Smooth muscle cell (in vitro differentiated cells): ENCODE results near the gene MTCH1. TPM values are rescaled to one million over a fixed set of nuclear protein-coding genes. Genes with fewer than 3 reads are reported as not detected.
"Not testable (repeated sequence)": the region's sequence is repeated elsewhere in the genome, so short reads cannot be mapped to it uniquely, and the experiment has no call there.

ENCODE experiments used
- DNase-seq: peaks from one replicate; lab custom pipeline; 2025; ENCODE audit not compliant: unreplicated experiment; lab: John Stamatoyannopoulos, UW
- H2AFZ ChIP-seq: fragments of 200-600 bp; sonication (generic); 2 replicates; pipeline ENCODE4 v1.6.0; 2016; ENCODE audit warnings: antibody characterized with exemption, low read depth, mild to moderate bottlenecking
- H3F3A ChIP-seq: fragments of 200-600 bp; sonication (generic); 2 replicates; pipeline ENCODE4 v1.6.0; 2017; ENCODE audit warnings: antibody characterized with exemption, low read depth
- H3K27ac ChIP-seq: fragments of 200-600 bp; sonication (generic); 2 replicates; pipeline ENCODE4 v1.5.1; 2016; ENCODE audit warnings: low read depth, mild to moderate bottlenecking
- H3K27me3 ChIP-seq: fragments of 200-600 bp; sonication (generic); 2 replicates; pipeline ENCODE4 v1.6.1; 2016; ENCODE audit warnings: low read depth, mild to moderate bottlenecking
- H3K36me3 ChIP-seq: fragments of 200-600 bp; sonication (generic); 2 replicates; pipeline ENCODE4 v1.5.1; 2016; ENCODE audit warnings: low read depth
- H3K4me1 ChIP-seq: fragments of 200-600 bp; sonication (generic); 2 replicates; pipeline ENCODE4 v1.5.1; 2016; ENCODE audit warnings: low read depth
- H3K4me2 ChIP-seq: fragments of 200-600 bp; sonication (generic); 2 replicates; pipeline ENCODE4 v1.6.0; 2016; ENCODE audit warnings: mild to moderate bottlenecking
- H3K4me3 ChIP-seq: fragments of 200-600 bp; sonication (generic); 2 replicates; pipeline ENCODE4 v1.5.1; 2016; ENCODE audit warnings: mild to moderate bottlenecking
- H3K79me2 ChIP-seq: fragments of 200-600 bp; sonication (generic); 2 replicates; pipeline ENCODE4 v1.6.0; 2016; ENCODE audit warnings: low read depth, mild to moderate bottlenecking
- H3K9ac ChIP-seq: fragments of 200-600 bp; sonication (generic); 2 replicates; pipeline ENCODE4 v1.6.0; 2016; ENCODE audit warnings: low read depth
- H3K9me3 ChIP-seq: fragments of 200-600 bp; sonication (generic); replicated peaks from 2 replicates; pipeline ENCODE4 v1.5.1; 2016; ENCODE audit warnings: low read depth
- H4K20me1 ChIP-seq: fragments of 200-600 bp; sonication (generic); 2 replicates; pipeline ENCODE4 v1.6.0; 2016; ENCODE audit warnings: low read depth
- WGBS: methylation state at CpG from one replicate; pipeline ENCODE4 v1.1.7; 2016; ENCODE audit warnings: low lambda C conversion rate; 5-methylcytosine and 5-hydroxymethylcytosine counted together
- polyA plus RNA-seq: library from polyadenylated mRNA; unstranded; fragments of >200 nt; fragmentation: Nextera tagmentation; extraction: Ambion mirVana; gene quantifications from 2 replicates; pipeline ENCODE4 v1.2.1, GENCODE V29; 2016
- total RNA-seq: library from RNA; depleted of rRNA; stranded (reverse); fragments of >200 nt; gene quantifications from 2 replicates; pipeline ENCODE4 v1.2.3, GENCODE V29; 2014
- TF ChIP-seq, protein P1 (sequence below): fragments of 200-600 bp; sonication (generic); IDR thresholded peaks from 2 replicates; pipeline ENCODE4 v1.5.1; 2017; ENCODE audit warnings: borderline replicate concordance, mild to moderate bottlenecking, antibody characterized with exemption; ENCODE audit not compliant: insufficient read depth, poor library complexity, severe bottlenecking

Gene MTCH1
- total and polyA plus RNA-seq, 2 experiments from 2014 or later: 200 to 517 TPM

- H3K4me3 ChIP-seq: no peak overlapping the region
- no peaks in the 10 kb centered on the region for H3K79me2 ChIP-seq
- no peaks in the 10 kb centered on the region for H3F3A ChIP-seq
- H3K27me3 ChIP-seq: peaks cover 5% of the 10 kb centered on the region
- H2AFZ ChIP-seq: no peak overlapping the region
- peaks cover 3% of the 10 kb centered on the region for H3K4me1 ChIP-seq
- H3K36me3 ChIP-seq: no peaks in the 10 kb centered on the region
- no peak overlapping the region for H3K4me2 ChIP-seq
- no peaks in the 10 kb centered on the region for H4K20me1 ChIP-seq
- no peak overlapping the region for H3K27ac ChIP-seq
- H3K9me3 ChIP-seq: no peaks in the 10 kb centered on the region
- 82% methylated on average over 12 of the region's 12 CpGs for WGBS
- TF ChIP-seq, protein P1, sequence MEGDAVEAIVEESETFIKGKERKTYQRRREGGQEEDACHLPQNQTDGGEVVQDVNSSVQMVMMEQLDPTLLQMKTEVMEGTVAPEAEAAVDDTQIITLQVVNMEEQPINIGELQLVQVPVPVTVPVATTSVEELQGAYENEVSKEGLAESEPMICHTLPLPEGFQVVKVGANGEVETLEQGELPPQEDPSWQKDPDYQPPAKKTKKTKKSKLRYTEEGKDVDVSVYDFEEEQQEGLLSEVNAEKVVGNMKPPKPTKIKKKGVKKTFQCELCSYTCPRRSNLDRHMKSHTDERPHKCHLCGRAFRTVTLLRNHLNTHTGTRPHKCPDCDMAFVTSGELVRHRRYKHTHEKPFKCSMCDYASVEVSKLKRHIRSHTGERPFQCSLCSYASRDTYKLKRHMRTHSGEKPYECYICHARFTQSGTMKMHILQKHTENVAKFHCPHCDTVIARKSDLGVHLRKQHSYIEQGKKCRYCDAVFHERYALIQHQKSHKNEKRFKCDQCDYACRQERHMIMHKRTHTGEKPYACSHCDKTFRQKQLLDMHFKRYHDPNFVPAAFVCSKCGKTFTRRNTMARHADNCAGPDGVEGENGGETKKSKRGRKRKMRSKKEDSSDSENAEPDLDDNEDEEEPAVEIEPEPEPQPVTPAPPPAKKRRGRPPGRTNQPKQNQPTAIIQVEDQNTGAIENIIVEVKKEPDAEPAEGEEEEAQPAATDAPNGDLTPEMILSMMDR: no peak
- H3K9ac ChIP-seq: no peak overlapping the region
- no peak for DNase-seq
Observed at GRCh38 chr6:36947570-36948351, 38.2 kb downstream of the MTCH1 start.

DNA sequence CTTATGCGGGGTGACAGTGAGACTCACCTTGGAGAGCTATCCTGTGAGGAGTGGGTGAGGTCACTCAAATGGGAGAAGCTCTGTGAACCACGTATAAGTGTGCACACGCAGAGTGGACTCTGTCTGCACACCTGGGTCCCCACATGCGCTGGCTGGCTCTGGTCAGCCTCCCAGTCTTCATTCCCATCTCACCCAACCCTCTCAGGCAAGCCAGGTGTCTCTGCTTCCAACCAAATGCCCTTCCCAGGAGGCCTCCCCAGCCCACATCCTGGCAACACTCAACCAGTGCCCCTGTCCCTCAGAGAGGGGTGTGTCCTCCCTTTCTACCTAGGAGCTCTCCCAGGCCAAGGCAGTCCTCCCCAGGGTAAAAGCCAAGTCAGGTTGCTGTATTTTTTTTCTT lies 39.5 kb downstream of the MTCH1 start:
- WGBS: 100% methylated on average over 4 of the region's 4 CpGs

GRCh38 chr6:36945301-36945700 lies 40.7 kb downstream of the MTCH1 start:
- Histone ChIP-seq H2AFZ (no peak overlapping the region), H3K4me1 (peaks cover 3% of the 10 kb centered on the region), H3K4me3 (no peak overlapping the region), H3K4me2 (no peak overlapping the region), H3K27ac (no peak overlapping the region), H4K20me1 (no peaks in the 10 kb centered on the region), H3K36me3 (no peaks in the 10 kb centered on the region), H3K79me2 (no peaks in the 10 kb centered on the region), H3K9ac (no peak overlapping the region), H3K9me3 (no peaks in the 10 kb centered on the region), H3K27me3 (peaks cover 5% of the 10 kb centered on the region), H3F3A (no peaks in the 10 kb centered on the region)
- WGBS: 88% methylated on average over 4 of the region's 4 CpGs
- DNase-seq: no peak
- TF ChIP-seq, protein P1: no peak

More for the DNA sequence above, 39.5 kb downstream of the MTCH1 start:
- H3K27ac ChIP-seq: no peak overlapping the region
- no peaks in the 10 kb centered on the region for H4K20me1 ChIP-seq
- H2AFZ ChIP-seq: no peak overlapping the region
- no peaks in the 10 kb centered on the region for H3K79me2 ChIP-seq
- H3K4me1 ChIP-seq: peaks cover 3% of the 10 kb centered on the region
- no peaks in the 10 kb centered on the region for H3F3A ChIP-seq
- no peaks in the 10 kb centered on the region for H3K36me3 ChIP-seq
- H3K4me3 ChIP-seq: no peak overlapping the region
- no peak overlapping the region for H3K9ac ChIP-seq
- DNase-seq: no peak
- no peak overlapping the region for H3K4me2 ChIP-seq
- no peaks in the 10 kb centered on the region for H3K9me3 ChIP-seq
- H3K27me3 ChIP-seq: peaks cover 5% of the 10 kb centered on the region
- TF ChIP-seq, protein P1: no peak

- no peaks in the 10 kb centered on the region for H3K79me2 ChIP-seq
- TF ChIP-seq, protein P1: no peak
- peaks cover 3% of the 10 kb centered on the region for H3K4me1 ChIP-seq
- H3K9ac ChIP-seq: no peak overlapping the region
- no peaks in the 10 kb centered on the region for H4K20me1 ChIP-seq
- no peak for DNase-seq
- no peaks in the 10 kb centered on the region for H3K9me3 ChIP-seq
- WGBS: 75% methylated on average over 5 of the region's 5 CpGs
- no peaks in the 10 kb centered on the region for H3F3A ChIP-seq
- no peaks in the 10 kb centered on the region for H3K36me3 ChIP-seq
- H3K27ac ChIP-seq: no peak overlapping the region
- H2AFZ ChIP-seq: no peak overlapping the region
- H3K27me3 ChIP-seq: peaks cover 5% of the 10 kb centered on the region
- no peak overlapping the region for H3K4me2 ChIP-seq
- no peak overlapping the region for H3K4me3 ChIP-seq
Observed at GRCh38 chr6:36944650-36945049, 41.3 kb downstream of the MTCH1 start.

DNA sequence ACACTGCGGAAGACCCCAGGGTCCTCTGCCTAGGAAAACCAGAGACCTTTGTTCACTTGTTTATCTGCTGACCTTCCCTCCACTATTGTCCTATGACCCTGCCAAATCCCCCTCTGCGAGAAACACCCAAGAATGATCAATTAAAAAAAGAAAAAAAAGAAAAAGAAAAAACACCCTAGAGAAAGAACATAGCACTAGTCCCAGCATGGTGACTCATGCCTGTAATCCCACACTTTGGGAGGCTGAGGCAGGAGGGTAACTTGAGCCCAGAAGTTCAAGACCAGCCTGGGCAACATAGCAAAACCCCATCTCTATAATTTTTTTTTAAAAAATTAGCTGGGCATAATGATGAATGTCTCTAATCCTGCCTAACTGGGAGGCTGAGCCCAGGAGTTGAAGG lies 43.7 kb downstream of the MTCH1 start:
- not testable (repeated sequence) for H3K36me3 ChIP-seq, H3K27me3 ChIP-seq, H3F3A ChIP-seq, H3K79me2 ChIP-seq, DNase-seq, H3K4me1 ChIP-seq, H3K4me2 ChIP-seq, H3K9ac ChIP-seq, H3K4me3 ChIP-seq, H4K20me1 ChIP-seq, H2AFZ ChIP-seq, H3K27ac ChIP-seq, H3K9me3 ChIP-seq
- WGBS: 89% methylated on average over 1 of the region's 2 CpGs
